K562 (cell line): Measurements from ENCODE around the gene RAMP2. TPM values are rescaled to one million over a fixed set of nuclear protein-coding genes. Genes with fewer than 3 reads are reported as not detected.

ENCODE experiments used
- ATAC-seq: fragments of 200-7000 bp; cut with Tn5 transposase; 3 replicates; pipeline ENCODE4 v1.9.1; 2020; ENCODE audit warnings: moderate library complexity
- BruUV-seq: library from RNA; stranded (reverse); fragments of 400-500 nt; replicated peaks from 2 replicates; lab custom pipeline; 2021; lab: Mats Ljungman, UMichigan
- CTCF ChIA-PET: fragments of 300-600 bp; formaldehyde crosslinking; extraction: SDS; loops from one replicate; lab custom pipeline; 2021; ENCODE audit warnings: low intra/inter-chr PET ratio; lab: Yijun Ruan, JAX
- POLR2A ChIA-PET: fragments of 300-600, 350-650 bp; sonication (Branson Sonifier 250); formaldehyde crosslinking; extraction: SDS; loops from one replicate; lab custom pipeline; 2021; ENCODE audit warnings: antibody characterized with exemption, inconsistent platforms; lab: Yijun Ruan, JAX
- DNase-seq, 4 experiments: peaks; one replicate each; pipeline versions ENCODE4 v3.0.0 to v3.0.0-alpha.2; 2011 to 2018; ENCODE audit warnings: low spot score in 3 of 4, mixed read lengths in 3 of 4; ENCODE audit errors: extremely low read depth in 1 of 4
- FAIRE-seq: peaks from 2 replicates; lab custom pipeline; 2011; peaks lifted over from hg19 to GRCh38; lab: Jason Lieb, UNC
- H2AFZ ChIP-seq: 2 replicates; pipeline ENCODE4 v1.6.0; 2011; ENCODE audit warnings: low read depth, low read length, control low read depth, inconsistent platforms
- H3K27ac ChIP-seq: fragments of 200-600 bp; 3 replicates; pipeline ENCODE4 v1.8.0; 2011; ENCODE audit warnings: low read depth, mild to moderate bottlenecking, control low read depth, inconsistent platforms, low read length, moderate library complexity, mixed read lengths; ENCODE audit errors: extremely low read depth
- H3K27me3 ChIP-seq, 2 experiments: fragments of 300-600 bp in 1 of 2; 2 replicates in 1 of 2; 3 replicates in 1 of 2; pipeline versions ENCODE4 v1.6.0 to v1.8.0; 2011; ENCODE audit warnings: inconsistent platforms in 2 of 2, low read length in 2 of 2, mild to moderate bottlenecking in 1 of 2, mixed read lengths in 1 of 2, moderate library complexity in 1 of 2; ENCODE audit not compliant: control insufficient read depth in 2 of 2, insufficient read depth in 2 of 2
- H3K36me3 ChIP-seq: fragments of 300-600 bp; 3 replicates; pipeline ENCODE4 v1.8.0; 2011; ENCODE audit warnings: mild to moderate bottlenecking, low read length, inconsistent platforms; ENCODE audit not compliant: control insufficient read depth, insufficient read depth
- H3K4me1 ChIP-seq, 2 experiments: fragments of 200-600 bp in 1 of 2; replicated peaks in 1 of 2; 2 replicates in 1 of 2; 3 replicates in 1 of 2; pipeline versions ENCODE4 v1.5.1 to v1.8.0; 2011; ENCODE audit warnings: inconsistent platforms in 2 of 2, low read length in 2 of 2, mild to moderate bottlenecking in 1 of 2, mixed read lengths in 1 of 2, moderate library complexity in 1 of 2; ENCODE audit not compliant: control insufficient read depth in 2 of 2, insufficient read depth in 2 of 2
- H3K4me2 ChIP-seq: 2 replicates; pipeline ENCODE4 v1.6.1; 2011; ENCODE audit warnings: low read length, control low read depth, inconsistent platforms, mixed read lengths; ENCODE audit not compliant: insufficient read depth
- H3K4me3 ChIP-seq: fragments of 200-600 bp; sonication (generic), shearing (Covaris generic); 2 replicates; pipeline ENCODE4 v1.5.1; 2016; ENCODE audit warnings: control low read depth, inconsistent platforms
- H3K79me2 ChIP-seq: fragments of 200-600 bp; 3 replicates; pipeline ENCODE4 v1.8.0; 2011; ENCODE audit warnings: low read length, inconsistent platforms; ENCODE audit not compliant: control insufficient read depth, insufficient read depth
- H3K9ac ChIP-seq, 2 experiments: 2 replicates each; pipeline versions ENCODE4 v1.6.0 to v1.6.1; 2011; ENCODE audit warnings: low read depth in 2 of 2, low read length in 2 of 2, control low read depth in 1 of 2, inconsistent platforms in 1 of 2, mild to moderate bottlenecking in 1 of 2, mixed read lengths in 1 of 2; ENCODE audit not compliant: insufficient read depth in 1 of 2
- H3K9me1 ChIP-seq: one replicate; pipeline ENCODE4 v1.6.0; 2011; ENCODE audit warnings: inconsistent platforms, mild to moderate bottlenecking, low read length, moderate library complexity; ENCODE audit not compliant: control insufficient read depth, insufficient read depth
- H3K9me3 ChIP-seq: replicated peaks from 2 replicates; pipeline ENCODE4 v1.5.1; 2011; ENCODE audit warnings: low read depth, low read length, inconsistent platforms; ENCODE audit not compliant: control insufficient read depth, insufficient read depth
- H4K20me1 ChIP-seq: replicated peaks from 2 replicates; pipeline ENCODE4 v1.6.1; 2011; ENCODE audit warnings: low read length, inconsistent platforms, mixed read lengths; ENCODE audit not compliant: control insufficient read depth, insufficient read depth
- CBX1 ChIP-seq: sonication (generic); IDR thresholded peaks from 2 replicates; pipeline ENCODE4 v1.6.1; 2016; ENCODE audit warnings: antibody characterized with exemption, low read depth, mild to moderate bottlenecking
- FUS ChIP-seq: fragments of 200-400 bp; formaldehyde crosslinking; optimal IDR thresholded peaks from 2 replicates; pipeline ENCODE3; 2017; ENCODE audit warnings: low read depth, low read length
- JUN ChIP-seq, 2 experiments: sonication (generic) in 1 of 2; formaldehyde crosslinking in 1 of 2; IDR thresholded peaks; 2 replicates each; pipeline versions ENCODE4 v1.6.1 to v1.8.0; 2012 to 2022; ENCODE audit warnings: borderline replicate concordance in 2 of 2, mild to moderate bottlenecking in 2 of 2, improper control_type of control experiment in 1 of 2, low read depth in 1 of 2, low read length in 1 of 2, missing genetic modification reagents in 1 of 2
- TAL1 ChIP-seq: fragments of 450-650 bp; IDR thresholded peaks from 2 replicates; pipeline ENCODE4 v1.6.1; 2016; ENCODE audit warnings: mild to moderate bottlenecking
- TCF7 ChIP-seq: sonication (generic); IDR thresholded peaks from 2 replicates; pipeline ENCODE4 v1.6.1; 2016; ENCODE audit warnings: antibody characterized with exemption, borderline replicate concordance
- ZNF324 ChIP-seq: fragments of 250-450 bp; sonication (Bioruptor Pico); IDR thresholded peaks from 2 replicates; pipeline ENCODE4 v1.4.0; 2020; ENCODE audit warnings: mild to moderate bottlenecking
- ZNF41 ChIP-seq: fragments of 250-450 bp; sonication (Bioruptor Pico); conservative IDR thresholded peaks from 2 replicates; pipeline ENCODE4 v1.4.0; 2020; ENCODE audit warnings: mild to moderate bottlenecking
- WGBS: fragments of 100-300 bp; shearing (Covaris generic); methylation state at CpG from one replicate; pipeline ENCODE4 v1.1.6; 2016; ENCODE audit warnings: low coverage, mixed read lengths; ENCODE audit not compliant: insufficient coverage; ENCODE audit errors: missing lambda C conversion rate; 5-methylcytosine and 5-hydroxymethylcytosine counted together
- in situ Hi-C: fragments of 300-500 bp; cut with MboI; formaldehyde crosslinking; loops from 4 replicates; pipeline ENCODE4 v1.15.0; 2018; ENCODE audit warnings: inconsistent platforms, mixed read lengths
- intact Hi-C: fragments of 100-400 bp; cut with micrococcal nuclease; formaldehyde crosslinking; loops from 2 replicates; pipeline ENCODE4 v1.14.2; 2022
- polyA plus RNA-seq, 8 experiments: library from polyadenylated mRNA; depleted of rRNA in 4 of 8; stranded (reverse) in 5 of 8; unstranded in 3 of 8; fragments of >200 nt; fragmentation: Nextera tagmentation in 2 of 8; fragmentation: Illumina TruSeq in 1 of 8; extraction: Ambion mirVana in 2 of 8; extraction: Trizol in 1 of 8; gene quantifications; 2 replicates each; pipeline versions ENCODE4 v1.2.1 to v1.2.3, GENCODE V29; 2011 to 2014; ENCODE audit warnings: inconsistent platforms in 1 of 8, missing spikeins in 1 of 8
- total RNA-seq, 7 experiments: library from RNA; depleted of rRNA in 6 of 7; stranded (reverse); fragments of >200 nt in 6 of 7; fragmentation: Illumina TruSeq in 2 of 7; extraction: Trizol in 2 of 7; gene quantifications; 2 replicates each; pipeline versions ENCODE4 v1.2.1 to v1.2.3, GENCODE V29; 2011 to 2021; ENCODE audit warnings: low replicate concordance in 1 of 7
- TF ChIP-seq, protein P1 (sequence below): fragments of 250-450 bp; sonication (Bioruptor Pico); IDR thresholded peaks from 2 replicates; pipeline ENCODE4 v1.8.0; 2022; ENCODE audit warnings: moderate library complexity, mild to moderate bottlenecking, inconsistent platforms
- TF ChIP-seq, protein P2 (sequence below): fragments of 450-650 bp; IDR thresholded peaks from 2 replicates; pipeline ENCODE4 v1.6.1; 2016

Gene RAMP2
- total and polyA plus RNA-seq, 9 of the 15 experiments (the other 6 are each of a cell fraction or from before 2014, with no cell fraction given) = not detected

DNA sequence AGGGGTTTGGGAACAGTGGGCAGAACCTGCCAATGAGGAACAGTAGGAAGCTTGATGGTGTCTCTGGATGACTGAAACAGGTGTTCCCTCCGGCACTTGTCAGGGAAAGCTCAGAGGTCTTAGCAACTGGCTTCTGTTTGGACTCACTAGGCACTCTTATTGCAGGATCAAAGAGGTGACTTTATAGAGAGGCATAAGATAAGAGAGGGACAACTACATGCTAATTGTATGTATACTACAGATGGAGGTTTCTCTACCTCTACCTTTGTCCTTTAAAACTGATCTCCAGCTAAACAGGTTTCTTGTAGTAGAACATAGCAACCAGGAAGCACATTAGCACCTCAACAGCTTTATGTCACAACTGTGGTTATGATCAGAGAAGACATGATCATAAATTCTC, 45.2 kb downstream of the RAMP2 start:
- TF ChIP-seq CBX1 = no peak
- TF ChIP-seq TCF7 = no peak
- TF ChIP-seq JUN (IDR thresholded peaks at IDR 0.05; ENCODE audit: borderline replicate concordance, low read depth, low read length) = no peak
- TF ChIP-seq JUN (CRISPR knock-in tag; IDR thresholded peaks at IDR 0.05; ENCODE audit: borderline replicate concordance) = no peak
- TF ChIP-seq FUS = no peak
- no peak for TF ChIP-seq ZNF41 (CRISPR knock-in tag)
- no peak for TF ChIP-seq ZNF324 (CRISPR knock-in tag)
- TF ChIP-seq, protein P1, sequence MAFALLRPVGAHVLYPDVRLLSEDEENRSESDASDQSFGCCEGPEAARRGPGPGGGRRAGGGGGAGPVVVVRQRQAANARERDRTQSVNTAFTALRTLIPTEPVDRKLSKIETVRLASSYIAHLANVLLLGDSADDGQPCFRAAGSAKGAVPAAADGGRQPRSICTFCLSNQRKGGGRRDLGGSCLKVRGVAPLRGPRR = no peak
- TF ChIP-seq, protein P2, sequence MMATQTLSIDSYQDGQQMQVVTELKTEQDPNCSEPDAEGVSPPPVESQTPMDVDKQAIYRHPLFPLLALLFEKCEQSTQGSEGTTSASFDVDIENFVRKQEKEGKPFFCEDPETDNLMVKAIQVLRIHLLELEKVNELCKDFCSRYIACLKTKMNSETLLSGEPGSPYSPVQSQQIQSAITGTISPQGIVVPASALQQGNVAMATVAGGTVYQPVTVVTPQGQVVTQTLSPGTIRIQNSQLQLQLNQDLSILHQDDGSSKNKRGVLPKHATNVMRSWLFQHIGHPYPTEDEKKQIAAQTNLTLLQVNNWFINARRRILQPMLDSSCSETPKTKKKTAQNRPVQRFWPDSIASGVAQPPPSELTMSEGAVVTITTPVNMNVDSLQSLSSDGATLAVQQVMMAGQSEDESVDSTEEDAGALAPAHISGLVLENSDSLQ = no peak
- TF ChIP-seq TAL1 = no peak
- TF ChIP-seq, all 486 proteins: peak for 0
- Histone ChIP-seq H3K79me2 (no peaks in the 10 kb centered on the region), H3K4me2 (no peak overlapping the region), H3K4me1 (peaks cover 0 to 11% of the 10 kb centered on the region in 2 experiments; a peak in 3 of 5 replicates), H3K9ac (no peak overlapping the region), H3K27me3 (no peaks in the 10 kb centered on the region), H2AFZ (no peak overlapping the region), H4K20me1 (no peaks in the 10 kb centered on the region), H3K4me3 (no peak overlapping the region), H3K36me3 (peaks cover 22% of the 10 kb centered on the region; the same call in 2 of the 3 replicates), H3K9me1 (no peaks in the 10 kb centered on the region), H3K9me3 (no peaks in the 10 kb centered on the region), H3K27ac (no peak overlapping the region)
- POLR2A ChIA-PET = interaction anchor here (1.1 to 2.6 kb wide), 2 partner anchors 9 to 12 kb away, joined by 3 to 7 read pairs; no protein-coding TSS in a partner anchor
- in situ Hi-C loops (no loop called here), intact Hi-C loops (no loop called here)
- CTCF ChIA-PET = no interaction called here
- DNase-seq = no peak
- BruUV-seq = no TSS peak
- ATAC-seq = no peak
- 80% methylated on average over 1 of the region's 1 CpG for WGBS
- no peak for FAIRE-seq
